Retinal pigment epithelial cell (primary cell): Measurements from ENCODE around the gene CPN1.
A peak's percentile ranks its signal among the peaks of the same experiment; 100 is the strongest.

Experiments used
- DNase-seq: peaks from one replicate; pipeline ENCODE4 v3.0.0-alpha.2; 2010; ENCODE audit warnings: low read depth
- H3K4me3 ChIP-seq: 2 replicates; pipeline ENCODE4 v1.5.1; 2011; ENCODE audit warnings: mild to moderate bottlenecking, low read length, control low read depth, moderate library complexity
- TF ChIP-seq, protein P1 (sequence below): conservative IDR thresholded peaks from 2 replicates; pipeline ENCODE4 v1.5.1; 2011; ENCODE audit warnings: low read depth, low read length, control low read depth, inconsistent platforms

CPN1 gene

DNA sequence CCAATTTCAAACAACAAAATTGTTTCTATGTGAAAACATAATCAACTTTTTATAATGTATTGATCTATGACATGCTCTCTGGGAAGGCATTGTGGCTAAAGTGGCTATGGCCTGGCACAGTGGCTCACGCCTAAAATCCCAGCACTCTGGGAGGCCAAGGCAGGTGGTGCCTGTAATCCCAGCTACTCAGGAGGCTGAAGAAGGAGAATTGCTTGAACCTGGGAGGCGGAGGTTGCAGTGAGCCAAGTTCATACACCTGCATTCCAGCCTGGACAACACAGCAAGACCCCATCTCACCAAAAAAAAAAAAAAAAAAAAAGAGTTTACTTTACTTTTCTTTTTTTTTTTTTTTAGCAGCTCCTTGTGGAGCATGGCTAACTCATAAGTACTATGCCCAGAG is 38.9 kb upstream of the CPN1 start:
- no peak for DNase-seq
- no peak overlapping the region for H3K4me3 ChIP-seq
- TF ChIP-seq, protein P1, sequence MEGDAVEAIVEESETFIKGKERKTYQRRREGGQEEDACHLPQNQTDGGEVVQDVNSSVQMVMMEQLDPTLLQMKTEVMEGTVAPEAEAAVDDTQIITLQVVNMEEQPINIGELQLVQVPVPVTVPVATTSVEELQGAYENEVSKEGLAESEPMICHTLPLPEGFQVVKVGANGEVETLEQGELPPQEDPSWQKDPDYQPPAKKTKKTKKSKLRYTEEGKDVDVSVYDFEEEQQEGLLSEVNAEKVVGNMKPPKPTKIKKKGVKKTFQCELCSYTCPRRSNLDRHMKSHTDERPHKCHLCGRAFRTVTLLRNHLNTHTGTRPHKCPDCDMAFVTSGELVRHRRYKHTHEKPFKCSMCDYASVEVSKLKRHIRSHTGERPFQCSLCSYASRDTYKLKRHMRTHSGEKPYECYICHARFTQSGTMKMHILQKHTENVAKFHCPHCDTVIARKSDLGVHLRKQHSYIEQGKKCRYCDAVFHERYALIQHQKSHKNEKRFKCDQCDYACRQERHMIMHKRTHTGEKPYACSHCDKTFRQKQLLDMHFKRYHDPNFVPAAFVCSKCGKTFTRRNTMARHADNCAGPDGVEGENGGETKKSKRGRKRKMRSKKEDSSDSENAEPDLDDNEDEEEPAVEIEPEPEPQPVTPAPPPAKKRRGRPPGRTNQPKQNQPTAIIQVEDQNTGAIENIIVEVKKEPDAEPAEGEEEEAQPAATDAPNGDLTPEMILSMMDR = no peak

DNA sequence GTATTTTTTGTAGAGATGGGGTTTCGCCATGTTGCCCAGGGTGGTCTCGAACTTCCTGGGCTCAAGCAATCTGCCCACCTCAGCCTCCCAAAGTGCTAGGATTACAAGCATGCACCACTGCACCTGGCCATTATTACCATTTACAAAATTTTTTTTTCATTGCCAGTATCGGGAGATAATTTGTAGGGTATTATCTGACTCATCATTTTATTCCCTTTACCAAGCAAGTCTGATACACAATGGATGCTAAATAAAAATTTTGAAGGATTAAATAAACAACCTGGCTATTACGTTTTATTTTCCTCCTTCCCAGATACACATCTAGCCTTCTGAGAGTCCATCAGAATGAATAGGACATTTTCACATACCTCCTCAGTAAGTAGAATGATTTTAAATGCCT is 38.1 kb upstream of the CPN1 start:
- no peak overlapping the region for H3K4me3 ChIP-seq
- DNase-seq = no peak
- TF ChIP-seq, protein P1 = no peak

DNA sequence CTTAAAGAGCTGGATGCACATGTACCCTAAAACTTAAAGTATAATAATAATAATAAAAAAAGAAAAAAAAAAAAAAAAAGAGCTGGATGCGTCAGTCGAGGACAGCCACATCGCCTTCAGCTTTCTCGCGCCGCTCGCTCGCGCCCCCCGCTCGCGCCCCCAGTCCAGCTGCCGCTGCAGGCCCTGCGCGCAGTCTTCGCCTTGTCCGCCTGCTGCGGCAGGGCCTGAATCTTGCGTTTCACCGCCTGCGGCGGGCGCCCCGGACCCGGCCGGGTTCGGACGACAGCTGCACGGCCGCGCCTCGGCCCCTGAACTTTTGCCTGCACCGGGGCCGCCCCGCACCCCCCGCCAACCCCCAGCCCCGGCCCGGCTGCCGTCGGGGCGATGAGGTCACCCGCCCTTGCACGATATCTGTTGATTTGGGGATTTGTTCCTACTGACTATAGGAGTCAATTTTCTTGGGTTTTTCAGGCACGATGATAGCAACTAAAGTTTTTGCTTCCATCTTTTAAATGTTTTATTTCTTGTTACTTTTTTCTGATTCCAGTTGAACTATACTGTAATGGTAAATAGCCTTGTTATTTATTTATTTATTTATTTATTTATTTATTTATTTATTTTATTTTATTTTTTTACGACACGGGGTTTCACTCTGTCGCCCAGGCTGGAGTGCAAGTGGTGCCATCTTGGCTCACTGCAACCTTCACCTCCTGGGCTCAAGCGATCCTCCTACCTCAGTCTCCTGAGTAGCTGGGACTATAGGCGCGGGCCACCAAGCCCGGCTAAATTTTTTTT is 33.5 kb upstream of the CPN1 start:
- TF ChIP-seq, protein P1 = no peak
- H3K4me3 ChIP-seq = no peak overlapping the region
- no peak for DNase-seq

DNA sequence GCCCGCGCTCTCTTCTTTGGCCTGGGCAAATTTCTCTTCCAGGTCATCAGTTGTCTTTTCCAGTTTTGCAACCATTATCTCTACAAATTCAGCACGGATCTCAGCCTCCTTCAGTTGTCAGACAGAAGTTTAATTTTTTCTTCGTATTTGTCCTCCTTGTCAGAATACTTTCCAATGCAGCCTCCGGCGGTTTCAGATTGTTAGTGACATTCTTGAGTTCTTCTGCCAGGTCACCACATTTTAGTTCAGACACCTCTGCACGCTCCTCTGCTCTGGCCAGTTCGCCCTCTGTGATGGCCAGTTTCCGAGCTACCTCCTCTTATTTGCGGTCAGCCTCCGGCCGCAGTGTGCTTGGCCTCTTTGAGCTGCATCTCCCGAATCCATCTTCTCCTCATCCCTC is 32.8 kb upstream of the CPN1 start:
- no peak overlapping the region for H3K4me3 ChIP-seq
- TF ChIP-seq, protein P1 = no peak

DNA sequence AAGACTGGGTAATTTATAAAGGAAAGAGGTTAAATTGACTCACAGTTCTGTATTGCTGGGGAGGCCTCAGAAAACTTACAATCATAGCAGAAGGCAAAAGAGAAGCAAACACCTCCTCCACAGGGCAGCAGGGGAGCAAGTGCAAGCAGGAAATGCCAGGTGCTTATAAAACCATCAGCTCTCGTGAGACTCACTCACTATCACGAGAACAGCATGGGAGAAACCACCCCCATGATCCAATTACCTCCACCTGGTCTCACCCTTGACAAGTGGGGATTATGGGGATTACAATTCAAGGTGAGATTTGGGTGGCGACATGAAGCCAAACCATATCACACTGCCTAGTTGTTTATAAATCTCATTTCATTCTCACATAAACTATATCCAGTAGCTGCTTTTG is 28.0 kb upstream of the CPN1 start:
- H3K4me3 ChIP-seq = no peak overlapping the region
- TF ChIP-seq, protein P1 = no peak
- peak; percentile 4 for DNase-seq

More for the DNA sequence above, 32.8 kb upstream of the CPN1 start:
- no peak for DNase-seq

DNA sequence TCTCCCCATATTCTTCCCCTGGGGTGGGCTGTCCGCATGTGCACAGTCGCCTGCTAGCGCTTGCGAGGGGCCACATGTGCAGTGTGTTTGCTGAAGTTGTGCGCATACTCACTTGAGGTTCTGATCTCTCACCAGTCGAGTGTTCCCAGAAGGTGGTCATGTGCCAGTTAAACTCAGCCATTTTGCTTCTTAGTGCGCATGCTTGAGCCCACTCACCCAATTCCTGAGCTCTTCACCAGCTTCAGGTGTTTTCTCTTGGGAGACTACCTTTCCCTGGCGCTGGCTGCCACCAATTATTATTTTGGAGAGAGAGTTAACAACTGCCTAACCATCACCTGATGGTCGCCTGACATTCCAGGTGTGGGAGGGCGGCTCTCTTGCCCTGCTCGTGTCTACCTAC is 25.2 kb upstream of the CPN1 start:
- no peak overlapping the region for H3K4me3 ChIP-seq
- TF ChIP-seq, protein P1 = no peak
- no peak for DNase-seq

DNA sequence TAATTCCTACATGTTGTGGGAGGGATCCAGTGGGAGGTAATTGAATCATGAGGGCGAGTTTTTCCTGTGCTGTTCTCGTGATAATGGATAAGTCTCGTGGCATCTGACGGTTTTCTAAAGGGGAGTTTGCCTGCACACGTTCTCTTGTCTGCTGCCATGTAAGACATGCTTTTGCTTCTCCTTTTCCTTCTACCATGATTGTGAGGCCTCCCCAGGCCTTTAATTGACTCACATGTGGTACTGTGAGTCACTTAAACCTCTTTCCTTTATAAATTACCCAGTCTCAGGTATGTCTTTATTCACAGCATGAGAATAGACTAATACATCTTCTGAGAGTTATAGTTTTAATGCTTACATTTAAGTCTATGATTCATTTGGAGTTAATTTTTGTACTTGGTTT is 22.6 kb upstream of the CPN1 start:
- no peak overlapping the region for H3K4me3 ChIP-seq
- DNase-seq = no peak
- TF ChIP-seq, protein P1 = no peak
